Activated T-helper 1 cell treated with anti-CD3 and anti-CD28 coated beads, Interleukin-12 subunit alpha, Interleukin-12 subunit beta, Interleukin-2, Interleukin-4 antibody, amounts not matched to agents 30 ng/mL and 10 ng/mL and 1 ng/mL, durations not matched to agents 14 hours and 24 hours and 36 hours (primary cell): ENCODE results near the gene TEAD3. TPM values are rescaled to one million over a fixed set of nuclear protein-coding genes. Genes with fewer than 3 reads are reported as not detected.

ENCODE experiments used
- DNase-seq: peaks from one replicate; pipeline ENCODE4 v3.0.0; 2021; ENCODE audit warnings: low spot score
- H3K27ac Mint-ChIP-seq: one replicate; pipeline ENCODE4 v1.8.0; 2021; ENCODE audit warnings: mild to moderate bottlenecking, mixed read lengths
- H3K27me3 Mint-ChIP-seq: one replicate; pipeline ENCODE4 v1.8.0; 2022; ENCODE audit warnings: mild to moderate bottlenecking, moderate library complexity, mixed read lengths; ENCODE audit not compliant: insufficient read depth
- H3K36me3 Mint-ChIP-seq: one replicate; pipeline ENCODE4 v1.8.0; 2021; ENCODE audit warnings: low read depth, mixed read lengths
- H3K4me1 Mint-ChIP-seq: one replicate; pipeline ENCODE4 v1.8.0; 2021; ENCODE audit warnings: low read depth, mixed read lengths
- H3K4me3 Mint-ChIP-seq: one replicate; pipeline ENCODE4 v1.8.0; 2021; ENCODE audit warnings: mild to moderate bottlenecking, moderate library complexity, mixed read lengths
- H3K9me3 Mint-ChIP-seq: one replicate; pipeline ENCODE4 v1.8.0; 2021; ENCODE audit warnings: mixed read lengths
- intact Hi-C: fragments of 100-400 bp; cut with micrococcal nuclease; formaldehyde crosslinking; loops from one replicate; pipeline ENCODE4 v1.15.1; 2024
- total RNA-seq: library from RNA; stranded (reverse); gene quantifications from 2 replicates; pipeline ENCODE4 v1.2.3, GENCODE V29; 2022

Gene TEAD3
- total RNA-seq, 1 donor from 2014 or later = 1.5 TPM

DNA sequence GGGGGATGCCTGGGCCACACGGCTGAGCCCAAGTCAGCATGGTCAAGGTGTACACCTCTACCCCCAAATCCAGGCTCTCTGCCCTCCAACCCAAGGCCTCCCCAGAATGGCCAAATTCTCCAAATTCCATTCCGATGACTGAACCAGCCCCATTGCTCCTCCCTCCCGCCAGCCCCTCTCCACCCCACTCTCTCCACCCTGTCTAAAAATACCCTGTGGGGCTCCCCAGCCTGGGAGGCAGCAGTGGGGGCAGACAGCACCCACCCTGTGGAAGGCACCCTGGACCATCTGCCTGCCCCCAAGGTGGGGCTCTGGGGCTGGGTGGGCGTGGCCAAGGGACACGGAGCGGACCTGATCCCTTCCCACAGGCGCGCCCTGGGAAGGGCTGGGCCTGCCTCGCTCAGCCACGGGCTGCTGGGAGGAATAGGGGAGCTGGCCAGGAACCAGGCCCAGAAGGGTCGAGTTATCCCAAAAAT lies 11.4 kb downstream of the TEAD3 start:
- Mint-ChIP-seq H3K27ac (no peak overlapping the region), H3K4me3 (no peak overlapping the region), H3K27me3 (peaks cover 2% of the 10 kb centered on the region), H3K36me3 (no peaks in the 10 kb centered on the region), H3K4me1 (no peaks in the 10 kb centered on the region), H3K9me3 (no peaks in the 10 kb centered on the region)
- no peak for DNase-seq
- intact Hi-C loops = no loop called here

DNA sequence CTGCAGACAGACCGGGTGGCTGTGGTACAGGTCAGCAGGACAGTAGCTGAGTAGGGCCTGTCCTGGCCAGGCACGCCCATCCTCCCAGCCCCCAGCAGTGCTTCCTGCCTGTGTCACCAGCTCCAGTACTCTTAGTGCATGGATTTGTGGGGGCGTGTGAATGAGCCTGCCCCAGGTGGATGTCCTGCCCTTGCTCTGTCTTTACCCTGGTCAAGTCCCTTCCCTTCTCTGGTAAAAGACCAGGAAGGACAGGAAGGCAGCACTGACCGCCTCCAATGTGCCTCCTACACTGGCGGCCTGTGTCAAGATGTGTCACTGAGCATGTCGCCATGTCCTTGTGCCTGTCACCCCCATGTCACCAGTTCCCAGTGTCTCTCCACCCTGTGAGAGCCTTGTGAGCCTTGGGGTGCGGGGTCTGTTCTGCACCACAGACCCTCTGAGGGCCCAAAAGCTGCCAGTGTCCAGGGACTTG lies 11.9 kb downstream of the TEAD3 start:
- H3K36me3 Mint-ChIP-seq = no peaks in the 10 kb centered on the region
- H3K27ac Mint-ChIP-seq = no peak overlapping the region
- intact Hi-C loops = no loop called here
- no peaks in the 10 kb centered on the region for H3K9me3 Mint-ChIP-seq
- peaks cover 2% of the 10 kb centered on the region for H3K27me3 Mint-ChIP-seq
- H3K4me1 Mint-ChIP-seq = no peaks in the 10 kb centered on the region
- H3K4me3 Mint-ChIP-seq = no peak overlapping the region
- no peak for DNase-seq

DNA sequence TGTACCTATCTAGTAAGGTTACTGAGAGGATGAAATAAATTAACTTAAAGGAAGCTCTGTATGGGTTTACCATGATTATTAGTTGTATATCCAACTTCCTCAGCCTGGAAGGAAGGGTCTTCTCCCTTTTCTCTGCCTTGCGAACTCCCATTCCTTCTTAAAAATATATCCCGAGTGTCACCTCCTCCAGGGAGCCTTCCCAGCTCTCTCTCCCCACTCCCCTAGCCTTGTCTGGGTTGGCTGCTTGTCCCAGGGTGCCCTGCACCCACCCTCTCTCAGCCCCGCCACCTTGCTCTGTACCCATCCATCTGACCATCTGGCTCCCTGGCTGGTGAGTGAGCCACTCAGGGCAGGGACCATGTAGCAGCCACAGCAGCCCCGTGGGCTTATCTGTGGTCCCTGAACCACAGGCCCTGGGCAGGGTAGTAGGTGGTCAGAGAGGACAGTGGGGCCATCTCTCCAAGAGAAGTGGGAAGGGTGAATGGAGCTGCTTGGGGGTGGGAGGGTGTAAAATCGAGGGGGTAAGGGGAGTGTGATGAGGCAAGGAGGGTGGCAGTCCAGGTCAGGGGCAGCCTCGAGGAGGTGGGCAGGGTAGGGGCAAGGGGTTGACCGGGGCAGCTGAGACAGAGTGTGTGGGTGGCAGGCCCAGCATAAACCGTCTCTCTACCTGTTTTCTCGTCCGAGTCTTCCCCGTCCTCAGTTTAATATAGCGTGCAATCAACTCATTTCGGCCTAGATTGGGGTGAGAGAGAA lies 12.8 kb downstream of the TEAD3 start:
- Mint-ChIP-seq H3K36me3 (no peaks in the 10 kb centered on the region), H3K27ac (no peak overlapping the region), H3K27me3 (peaks cover 2% of the 10 kb centered on the region), H3K4me3 (no peak overlapping the region), H3K4me1 (no peaks in the 10 kb centered on the region), H3K9me3 (no peaks in the 10 kb centered on the region)
- intact Hi-C loops = no loop called here
- DNase-seq = no peak

DNA sequence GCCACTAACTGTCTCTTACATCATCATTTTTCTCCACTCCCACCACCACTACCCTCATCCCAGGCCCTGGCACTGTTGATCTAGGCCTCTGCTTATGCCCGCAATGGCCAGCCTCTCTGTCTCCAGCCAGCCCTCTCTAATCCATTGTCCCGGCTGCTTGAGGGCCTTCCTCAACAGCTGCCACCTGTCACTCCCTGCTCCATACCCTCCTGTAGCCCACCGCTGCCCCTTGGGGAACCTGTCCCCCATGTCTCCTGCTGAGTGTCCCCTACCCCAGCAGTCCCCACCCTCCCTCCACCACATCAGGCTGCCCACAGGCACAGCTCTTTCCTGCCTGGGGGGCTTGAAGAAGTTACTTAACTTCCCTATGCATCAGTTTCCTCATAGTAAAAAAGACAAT lies 13.4 kb downstream of the TEAD3 start:
- Mint-ChIP-seq H3K9me3 (no peaks in the 10 kb centered on the region), H3K4me1 (no peaks in the 10 kb centered on the region), H3K4me3 (no peak overlapping the region), H3K27me3 (peaks cover 2% of the 10 kb centered on the region), H3K36me3 (no peaks in the 10 kb centered on the region), H3K27ac (no peak overlapping the region)
- intact Hi-C loops = no loop called here
- DNase-seq = no peak

DNA sequence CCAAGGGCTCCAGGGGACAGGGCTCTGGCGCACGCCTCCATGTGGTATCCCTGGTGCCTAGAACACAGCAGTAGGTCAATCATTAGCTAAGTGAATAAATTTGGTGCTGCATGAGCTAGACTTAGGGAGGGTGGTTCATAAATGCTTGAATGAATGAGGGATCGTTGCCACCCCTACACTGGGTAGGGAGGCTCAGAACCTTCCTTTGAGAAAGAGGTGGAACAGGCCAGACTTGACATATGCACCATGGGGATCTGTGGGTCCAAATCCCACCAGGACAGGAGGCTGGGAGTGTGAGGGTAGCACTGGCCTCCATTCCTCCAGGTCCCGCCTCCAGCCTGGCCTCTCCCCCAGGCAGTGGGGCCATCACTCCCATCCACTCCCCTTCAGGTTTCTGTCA lies 13.8 kb downstream of the TEAD3 start:
- Mint-ChIP-seq H3K4me1 (no peaks in the 10 kb centered on the region), H3K27ac (no peak overlapping the region), H3K36me3 (no peaks in the 10 kb centered on the region), H3K4me3 (no peak overlapping the region), H3K9me3 (no peaks in the 10 kb centered on the region), H3K27me3 (peaks cover 2% of the 10 kb centered on the region)
- no peak for DNase-seq
- intact Hi-C loops = no loop called here

DNA sequence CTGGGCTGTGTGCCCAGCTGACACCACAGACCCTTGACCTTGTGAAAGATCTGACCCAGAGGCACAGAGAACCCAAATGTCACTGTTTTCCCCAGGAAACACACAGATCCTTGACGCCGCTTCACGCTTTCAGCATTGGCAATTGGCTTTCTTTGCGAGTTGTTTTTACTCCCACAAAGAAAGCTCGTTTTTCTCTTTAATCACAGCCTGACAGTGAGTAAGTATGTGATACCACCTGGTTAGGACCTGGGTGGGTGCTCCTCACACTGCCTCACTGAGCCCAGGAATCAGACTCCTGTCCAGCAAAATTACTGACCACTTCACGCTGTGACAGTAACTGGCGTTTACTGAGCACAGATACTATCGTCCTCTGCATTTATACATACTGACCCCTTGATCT lies 15.7 kb downstream of the TEAD3 start:
- peaks cover 2% of the 10 kb centered on the region for H3K27me3 Mint-ChIP-seq
- no peaks in the 10 kb centered on the region for H3K4me1 Mint-ChIP-seq
- no peaks in the 10 kb centered on the region for H3K36me3 Mint-ChIP-seq
- no peak for DNase-seq
- intact Hi-C loops = no loop called here
- H3K9me3 Mint-ChIP-seq = no peaks in the 10 kb centered on the region
- H3K4me3 Mint-ChIP-seq = no peak overlapping the region
- no peak overlapping the region for H3K27ac Mint-ChIP-seq

DNA sequence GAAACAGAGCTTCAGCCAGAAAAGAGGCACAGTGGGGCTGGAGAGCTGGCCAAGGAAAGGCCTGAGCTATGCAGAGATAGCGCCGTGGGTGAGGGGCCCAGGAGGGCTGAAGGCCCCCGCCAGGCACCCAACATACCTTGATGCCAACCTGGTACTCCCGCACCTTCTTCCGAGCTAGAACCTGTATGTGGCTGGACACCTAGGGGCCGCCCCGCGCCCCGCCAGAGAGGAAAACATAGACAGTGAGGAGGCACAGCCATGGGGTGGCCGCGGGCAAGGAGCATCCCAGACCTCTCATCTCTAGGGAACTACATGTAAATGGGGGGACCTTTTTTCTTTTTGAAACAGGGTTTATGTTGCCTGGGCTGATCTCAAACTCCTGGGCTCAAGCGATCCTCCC lies 16.7 kb downstream of the TEAD3 start:
- peaks cover 2% of the 10 kb centered on the region for H3K27me3 Mint-ChIP-seq
- DNase-seq = no peak
- intact Hi-C loops = no loop called here
- no peak overlapping the region for H3K4me3 Mint-ChIP-seq
- no peak overlapping the region for H3K27ac Mint-ChIP-seq
- H3K4me1 Mint-ChIP-seq = peaks cover 3% of the 10 kb centered on the region
- no peaks in the 10 kb centered on the region for H3K36me3 Mint-ChIP-seq
- no peaks in the 10 kb centered on the region for H3K9me3 Mint-ChIP-seq

DNA sequence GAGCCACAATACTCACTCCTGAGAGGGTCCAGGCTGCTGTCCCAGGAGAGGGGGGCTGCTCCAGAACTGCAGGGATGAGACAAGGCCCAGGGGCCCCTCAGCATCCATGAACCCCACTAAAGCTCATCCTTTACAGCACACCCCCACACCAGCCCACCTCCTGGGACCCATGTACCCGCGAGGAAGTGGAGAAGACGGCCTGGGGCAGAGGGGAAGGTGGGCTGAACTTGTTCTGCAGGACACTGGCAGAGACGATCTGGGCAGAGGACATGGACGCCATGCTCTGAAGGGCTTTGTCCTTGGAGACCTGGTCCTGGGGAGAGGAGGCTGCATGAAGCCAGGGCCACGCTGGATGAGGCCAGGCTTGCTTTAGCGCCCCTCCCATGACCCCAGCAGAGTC lies 18.6 kb downstream of the TEAD3 start:
- no peaks in the 10 kb centered on the region for H3K9me3 Mint-ChIP-seq
- H3K4me1 Mint-ChIP-seq = peaks cover 3% of the 10 kb centered on the region
- no peak overlapping the region for H3K27ac Mint-ChIP-seq
- no peak overlapping the region for H3K4me3 Mint-ChIP-seq
- H3K36me3 Mint-ChIP-seq = peaks cover under 1% of the 10 kb centered on the region
- DNase-seq = no peak
- no peaks in the 10 kb centered on the region for H3K27me3 Mint-ChIP-seq
- intact Hi-C loops = no loop called here

DNA sequence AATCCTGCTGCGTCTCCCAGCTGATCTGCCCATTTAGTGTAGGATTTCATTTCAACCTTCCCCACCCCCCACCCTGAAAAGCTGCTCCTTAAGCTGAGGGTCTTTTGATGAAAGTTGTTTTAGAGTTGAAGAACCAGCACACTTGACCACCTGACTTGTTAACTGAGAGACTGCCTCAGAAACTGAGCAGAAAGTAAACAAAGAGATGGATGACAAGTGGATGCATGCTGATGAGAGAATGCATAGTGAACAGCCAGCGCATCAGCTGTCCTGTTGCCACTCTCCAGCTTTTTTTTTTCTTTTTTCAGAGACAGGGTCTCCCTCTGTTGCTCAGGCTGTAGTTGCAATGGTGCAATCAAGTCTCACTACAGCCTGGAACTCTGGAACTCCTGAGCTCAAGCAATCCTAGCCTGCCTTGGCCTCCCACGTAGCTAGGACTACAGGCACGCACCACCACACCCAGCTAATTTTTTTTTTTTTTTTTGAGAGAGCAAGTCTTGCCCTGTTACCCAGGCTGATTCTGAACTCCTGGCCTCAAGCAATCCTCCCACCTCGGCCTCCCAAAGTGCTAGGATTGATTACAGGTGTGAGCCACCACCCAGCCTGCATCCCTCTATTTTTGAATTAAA lies 19.2 kb downstream of the TEAD3 start:
- H3K4me1 Mint-ChIP-seq = peaks cover 3% of the 10 kb centered on the region
- no peak for DNase-seq
- H3K9me3 Mint-ChIP-seq = no peaks in the 10 kb centered on the region
- H3K36me3 Mint-ChIP-seq = peaks cover 2% of the 10 kb centered on the region
- no peak overlapping the region for H3K4me3 Mint-ChIP-seq
- H3K27me3 Mint-ChIP-seq = no peaks in the 10 kb centered on the region
- H3K27ac Mint-ChIP-seq = no peak overlapping the region
- intact Hi-C loops = no loop called here

DNA sequence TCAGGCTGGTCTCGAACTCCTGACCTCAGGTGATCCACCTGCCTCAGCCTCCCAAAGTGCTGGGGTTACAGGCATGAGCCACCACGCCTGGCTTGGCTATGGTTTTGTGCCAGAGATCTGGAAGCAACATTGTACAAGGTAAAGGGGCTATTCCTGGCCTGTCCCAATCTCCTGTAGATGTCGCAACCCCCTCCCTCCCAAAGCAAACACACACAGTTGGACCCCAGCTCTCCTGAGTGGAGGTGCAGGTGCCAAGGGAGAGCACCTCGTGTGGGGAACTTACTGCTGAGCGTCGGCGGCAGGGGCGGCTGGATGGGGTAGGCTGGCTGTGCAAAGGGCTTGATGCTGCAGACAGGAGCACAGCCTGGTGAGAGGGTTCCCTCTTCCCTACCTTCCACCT lies 19.9 kb downstream of the TEAD3 start:
- peaks cover 8% of the 10 kb centered on the region for H3K4me1 Mint-ChIP-seq
- H3K27me3 Mint-ChIP-seq = no peaks in the 10 kb centered on the region
- intact Hi-C loops = no loop called here
- H3K9me3 Mint-ChIP-seq = no peaks in the 10 kb centered on the region
- H3K36me3 Mint-ChIP-seq = peaks cover 7% of the 10 kb centered on the region
- no peak for DNase-seq
- no peak overlapping the region for H3K27ac Mint-ChIP-seq
- no peak overlapping the region for H3K4me3 Mint-ChIP-seq

DNA sequence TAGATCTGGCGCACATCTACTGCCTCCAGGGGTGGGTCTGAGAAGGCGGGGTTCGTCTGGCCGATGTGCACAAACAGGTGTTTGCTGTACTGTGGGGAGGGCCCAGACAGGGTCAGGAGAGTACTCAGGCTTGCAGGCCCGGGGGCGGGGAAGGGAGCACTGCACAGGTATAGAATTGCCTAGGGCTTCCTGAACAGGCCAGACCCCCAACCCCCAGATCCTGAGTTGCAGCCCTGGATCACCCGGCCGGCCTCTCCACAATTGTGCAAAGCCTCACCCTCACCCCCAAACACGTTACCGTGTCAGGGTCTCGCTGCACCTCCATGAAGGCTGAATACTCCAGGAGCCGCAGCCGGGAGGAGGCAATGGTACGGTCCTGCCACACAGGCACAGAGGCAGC lies 20.9 kb downstream of the TEAD3 start:
- no peak for DNase-seq
- intact Hi-C loops = no loop called here
- no peak overlapping the region for H3K4me3 Mint-ChIP-seq
- peaks cover 12% of the 10 kb centered on the region for H3K4me1 Mint-ChIP-seq
- no peak overlapping the region for H3K27ac Mint-ChIP-seq
- no peaks in the 10 kb centered on the region for H3K27me3 Mint-ChIP-seq
- peaks cover 14% of the 10 kb centered on the region for H3K36me3 Mint-ChIP-seq
- H3K9me3 Mint-ChIP-seq = no peaks in the 10 kb centered on the region

DNA sequence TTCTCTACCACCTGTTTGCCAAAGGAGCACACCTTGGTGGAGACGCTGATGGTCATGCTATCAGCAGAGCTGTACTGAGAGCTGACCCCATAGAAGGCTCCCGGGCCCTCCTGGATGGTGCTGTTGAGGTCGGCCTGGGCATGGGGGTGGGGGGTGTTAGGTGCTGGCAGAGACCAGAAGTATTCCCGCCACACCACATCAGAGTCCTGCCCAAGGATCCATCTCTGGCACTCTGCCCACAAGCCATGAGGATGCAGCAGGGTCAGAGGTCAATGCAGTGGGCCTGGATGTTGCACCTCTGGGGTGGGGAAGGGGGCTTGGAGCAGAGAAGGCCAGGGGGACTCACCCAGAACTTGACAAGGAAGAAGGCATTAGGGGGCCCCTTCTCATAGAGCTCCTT lies 21.3 kb downstream of the TEAD3 start:
- H3K36me3 Mint-ChIP-seq = peaks cover 18% of the 10 kb centered on the region
- intact Hi-C loops = no loop called here
- H3K4me3 Mint-ChIP-seq = no peak overlapping the region
- H3K9me3 Mint-ChIP-seq = no peaks in the 10 kb centered on the region
- H3K27ac Mint-ChIP-seq = no peak overlapping the region
- no peaks in the 10 kb centered on the region for H3K27me3 Mint-ChIP-seq
- H3K4me1 Mint-ChIP-seq = peaks cover 16% of the 10 kb centered on the region
- no peak for DNase-seq

DNA sequence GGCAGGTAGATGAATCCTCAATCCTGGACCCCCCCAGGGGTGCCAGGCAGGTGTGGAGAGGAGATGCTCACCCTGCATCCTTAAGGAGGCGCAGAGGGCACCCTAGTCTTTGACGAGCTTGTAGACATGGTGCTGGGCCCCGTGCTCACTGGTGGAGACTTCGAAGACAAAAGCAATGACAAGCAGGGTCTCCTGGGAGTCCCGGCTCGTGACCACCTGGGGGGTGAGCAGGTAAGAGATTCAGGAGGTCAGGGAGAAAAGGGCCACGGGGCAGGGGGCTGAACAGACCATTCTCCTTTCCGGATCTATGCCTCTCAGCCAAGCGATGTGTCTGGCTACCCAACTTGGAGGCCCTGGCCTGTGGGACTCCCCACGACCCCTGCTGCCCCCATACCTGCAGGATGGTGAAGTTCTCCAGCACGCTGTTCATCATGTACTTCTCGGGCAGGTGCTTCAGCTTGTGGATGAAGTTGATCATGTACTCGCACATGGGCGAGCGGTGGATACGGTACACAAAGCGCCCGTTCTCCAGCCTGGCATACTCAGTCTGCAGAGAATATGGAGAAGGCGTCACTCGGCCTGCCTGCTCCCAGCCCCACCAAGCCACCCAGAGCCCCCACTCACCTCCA lies 21.8 kb downstream of the TEAD3 start:
- intact Hi-C loops = no loop called here
- no peaks in the 10 kb centered on the region for H3K27me3 Mint-ChIP-seq
- no peak for DNase-seq
- no peak overlapping the region for H3K4me3 Mint-ChIP-seq
- H3K4me1 Mint-ChIP-seq = peaks cover 21% of the 10 kb centered on the region
- H3K36me3 Mint-ChIP-seq = peaks cover 23% of the 10 kb centered on the region
- H3K27ac Mint-ChIP-seq = no peak overlapping the region
- no peaks in the 10 kb centered on the region for H3K9me3 Mint-ChIP-seq
